Measurements from ENCODE around the gene ZNF212. TPM values are rescaled to one million over a fixed set of nuclear protein-coding genes. Genes with fewer than 3 reads are reported as not detected.

ZNF212 gene
- 2.7 and 4.0 TPM in 2 replicates for total RNA-seq (2014; rRNA removed; shearing (Covaris generic))

GRCh38 chr7:149239345-149240143, at the start of gene ZNF212:
Gene ZNF212, plus strand, starts transcription at chr7:149239651. Its CDS starts 128 bp downstream, at chr7:149239779.
- DNase-seq (ENCODE audit: low spot score) = peak; percentile 81

GRCh38 chr7:149191851-149192250, 47.6 kb upstream of the ZNF212 start:
- DNase-seq (ENCODE audit: low spot score) = no peak

DNA sequence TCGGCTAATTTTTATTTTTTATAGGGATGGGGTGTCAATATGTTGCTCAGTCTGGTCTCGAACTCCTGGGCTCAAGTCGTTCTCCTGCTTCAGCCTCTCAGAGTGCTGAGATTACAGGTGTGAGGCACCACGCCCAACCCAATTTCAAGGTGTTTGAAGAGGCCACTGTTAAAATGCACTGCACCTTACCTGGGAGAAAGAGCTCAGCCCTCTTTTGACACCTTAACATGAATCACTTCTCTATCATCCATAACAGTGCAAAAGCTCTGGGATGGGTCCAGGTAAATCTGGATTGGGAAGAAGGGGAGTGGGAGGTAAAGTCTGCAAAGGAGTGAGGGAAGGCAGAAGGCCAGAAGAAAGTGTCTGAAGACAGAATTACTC, 44.7 kb upstream of the ZNF212 start:
- DNase-seq (ENCODE audit: low spot score) = no peak

- peak; percentile 86 for DNase-seq (ENCODE audit: low spot score)
Observed at GRCh38 chr7:149195180-149196150, 44.0 kb upstream of the ZNF212 start, which contains the start of gene ZNF282. Gene ZNF282, plus strand, starts transcription at chr7:149195546. Its CDS starts 44 bp downstream, at chr7:149195590.

- no peak for DNase-seq (ENCODE audit: low spot score)
Observed at GRCh38 chr7:149196151-149196704, 43.2 kb upstream of the ZNF212 start.

GRCh38 chr7:149196705-149197171, 42.7 kb upstream of the ZNF212 start:
- no peak for DNase-seq (ENCODE audit: low spot score)

- DNase-seq (ENCODE audit: low spot score) = no peak
Observed at GRCh38 chr7:149197675-149198074, 41.8 kb upstream of the ZNF212 start.

GRCh38 chr7:149198161-149198816, 41.2 kb upstream of the ZNF212 start:
- no peak for DNase-seq (ENCODE audit: low spot score)

GRCh38 chr7:149199234-149199995, 40.0 kb upstream of the ZNF212 start:
- peak; percentile 13 for DNase-seq (ENCODE audit: low spot score)

DNA sequence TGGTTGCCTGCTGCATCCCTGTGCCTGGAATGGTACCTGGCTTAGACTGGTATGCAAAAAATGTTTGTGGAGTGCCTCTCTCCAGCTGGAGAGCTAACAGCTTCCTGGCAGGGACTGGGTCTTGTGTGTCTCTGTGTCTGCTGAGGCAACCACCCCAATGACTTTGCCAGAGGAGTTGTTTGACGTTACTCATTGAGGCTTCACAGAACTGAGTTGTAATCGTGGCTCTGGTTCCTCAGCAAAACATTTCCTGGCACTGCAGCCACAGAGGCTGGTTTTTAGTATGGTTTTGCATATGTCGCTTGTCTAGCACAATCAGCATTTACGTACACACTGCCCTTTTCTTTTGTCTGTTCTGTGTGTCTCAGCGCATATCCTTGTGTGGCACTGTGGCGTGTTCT, 36.6 kb upstream of the ZNF212 start:
- DNase-seq (ENCODE audit: low spot score) = no peak

GRCh38 chr7:149205690-149206381, 33.6 kb upstream of the ZNF212 start:
- no peak for DNase-seq (ENCODE audit: low spot score)

DNA sequence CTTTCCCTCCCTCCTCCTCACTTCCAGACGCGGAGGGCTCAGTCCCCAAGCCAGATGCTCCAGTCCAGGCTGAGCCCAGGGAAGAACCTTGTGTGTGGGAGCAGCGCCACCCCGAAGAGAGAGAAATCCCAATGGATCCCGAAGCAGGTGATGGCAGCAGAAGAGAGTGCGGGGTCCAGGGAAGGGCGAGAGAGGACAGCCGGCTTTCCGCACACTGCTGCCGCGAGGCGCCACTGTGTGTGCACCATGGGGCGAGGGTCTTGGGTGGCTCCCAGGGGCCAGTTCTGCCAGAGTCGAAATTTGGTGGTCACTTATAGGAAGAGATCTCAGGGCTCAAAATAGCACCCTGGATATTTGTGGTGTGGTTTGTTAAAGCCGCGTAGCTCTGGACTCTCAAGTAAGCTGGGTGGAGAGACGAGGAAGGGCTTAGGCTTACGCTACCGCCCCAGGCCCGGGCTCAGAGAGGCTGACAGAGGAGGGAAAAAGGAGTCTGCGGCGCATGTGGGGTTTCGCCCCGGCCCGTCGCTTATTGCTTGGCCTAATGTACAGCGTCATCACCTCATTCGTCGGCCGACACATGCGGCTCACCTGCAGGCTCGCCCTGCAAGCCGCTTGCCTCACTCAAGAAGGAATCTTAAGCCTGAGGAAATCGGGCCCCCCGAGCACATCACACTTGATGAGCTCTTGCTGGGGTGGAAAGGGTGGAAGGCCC, 32.0 kb upstream of the ZNF212 start:
- no peak for DNase-seq (ENCODE audit: low spot score)

GRCh38 chr7:149209518-149210269, 29.8 kb upstream of the ZNF212 start:
- DNase-seq (ENCODE audit: low spot score) = peak; percentile 85

DNA sequence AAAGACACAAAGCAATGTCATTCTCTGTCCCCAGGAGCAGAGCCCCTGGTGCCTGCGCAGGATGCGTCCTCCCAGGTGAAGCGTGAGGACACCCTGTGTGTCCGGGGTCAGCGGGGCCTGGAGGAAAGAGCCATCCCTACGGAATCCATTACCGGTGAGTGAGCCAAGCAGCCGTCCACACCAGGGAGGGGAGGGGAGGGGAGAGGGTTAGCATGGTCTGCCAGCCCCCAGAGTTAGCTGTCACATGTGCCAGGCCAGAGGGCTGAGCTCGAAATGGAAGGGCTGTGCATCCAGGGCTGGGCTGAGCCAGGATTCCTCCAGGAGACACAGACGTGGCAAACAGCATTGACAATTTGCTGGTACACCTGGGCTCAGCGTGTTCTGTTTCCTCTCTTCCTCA, 28.9 kb upstream of the ZNF212 start:
- DNase-seq (ENCODE audit: low spot score) = no peak

- DNase-seq (ENCODE audit: low spot score) = no peak
Observed at GRCh38 chr7:149214020-149214720, 25.3 kb upstream of the ZNF212 start.

DNA sequence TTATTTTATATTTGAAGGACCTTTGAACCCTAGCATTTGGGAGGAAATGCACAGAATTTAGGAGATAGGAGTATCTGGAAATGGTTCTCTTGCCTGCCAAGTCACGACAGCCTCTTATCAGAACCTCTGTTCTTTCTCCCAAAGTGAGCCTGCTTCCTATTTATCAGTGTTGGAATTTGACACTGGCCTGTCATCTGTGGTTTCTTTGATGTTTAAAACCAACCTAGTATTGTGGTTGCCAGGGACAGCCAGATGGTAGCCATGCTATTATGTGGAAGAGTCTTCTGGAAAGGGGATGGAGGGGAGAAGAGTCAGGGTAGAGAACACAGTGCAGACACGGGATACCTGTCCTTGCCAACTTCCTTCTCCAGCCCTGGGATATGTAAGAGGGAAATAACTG, 23.0 kb upstream of the ZNF212 start:
- DNase-seq (ENCODE audit: low spot score) = no peak

- DNase-seq (ENCODE audit: low spot score) = no peak
Observed at GRCh38 chr7:149217570-149217969, 21.9 kb upstream of the ZNF212 start.

Data from A172 (cell line).